Fibroblast of the aortic adventitia (primary cell): ENCODE data around the gene RABAC1. TPM values are rescaled to one million over a fixed set of nuclear protein-coding genes. Genes with fewer than 3 reads are reported as not detected.
"Not testable (repeated sequence)": the region's sequence is repeated elsewhere in the genome, so short reads cannot be mapped to it uniquely, and the experiment has no call there.

Source experiments
- DNase-seq: peaks from one replicate; pipeline ENCODE4 v3.0.0-alpha.2; 2010; ENCODE audit warnings: low read depth
- H3K4me3 ChIP-seq: 2 replicates; pipeline ENCODE4 v1.5.1; 2011; ENCODE audit warnings: low read depth, mild to moderate bottlenecking, control low read depth, low read length, moderate library complexity
- CTCF ChIP-seq: IDR thresholded peaks from 2 replicates; pipeline ENCODE4 v1.5.1; 2011; ENCODE audit warnings: mild to moderate bottlenecking, low read length, control low read depth, inconsistent platforms; ENCODE audit not compliant: insufficient read depth
- total RNA-seq: library from RNA; depleted of rRNA; stranded (reverse); fragments of >200 nt; gene quantifications from 2 replicates; pipeline ENCODE4 v1.2.3, GENCODE V29; 2012; ENCODE audit warnings: low replicate concordance

The RABAC1 gene
- total RNA-seq, 1 donor, result 122 TPM

- DNase-seq, result no peak
- TF ChIP-seq CTCF, result no peak
Measured at GRCh38 chr19:41919948-41920712, 39.0 kb downstream of the RABAC1 start.

GRCh38 chr19:41918653-41919244 is 40.4 kb downstream of the RABAC1 start:
- no peak for TF ChIP-seq CTCF
- no peak overlapping the region for H3K4me3 ChIP-seq
- no peak for DNase-seq

More at GRCh38 chr19:41919948-41920712, 39.0 kb downstream of the RABAC1 start:
- no peak overlapping the region for H3K4me3 ChIP-seq

- no peak for TF ChIP-seq CTCF
- no peak for DNase-seq
- H3K4me3 ChIP-seq, result no peak overlapping the region
Measured at GRCh38 chr19:41918095-41918494, 41.0 kb downstream of the RABAC1 start.

GRCh38 chr19:41917676-41918075 is 41.4 kb downstream of the RABAC1 start:
- H3K4me3 ChIP-seq, result no peak overlapping the region
- DNase-seq, result no peak
- TF ChIP-seq CTCF, result no peak

GRCh38 chr19:41915776-41916414 is 43.2 kb downstream of the RABAC1 start:
- no peak overlapping the region for H3K4me3 ChIP-seq
- DNase-seq, result no peak
- TF ChIP-seq CTCF, result no peak

- DNase-seq, result no peak
- no peak overlapping the region for H3K4me3 ChIP-seq
- TF ChIP-seq CTCF, result no peak
Measured at GRCh38 chr19:41915021-41915775, 43.9 kb downstream of the RABAC1 start.

GRCh38 chr19:41914424-41914834 is 44.7 kb downstream of the RABAC1 start:
- not testable (repeated sequence) for DNase-seq

More at GRCh38 chr19:41914424-41914834, 44.7 kb downstream of the RABAC1 start:
- not testable (repeated sequence) for H3K4me3 ChIP-seq
